Esophagus muscularis mucosa (tissue), 3 donors: ENCODE data around the gene LUC7L3.

Experiments used
- CTCF ChIP-seq, 3 experiments: fragments of 200-600 bp in 2 of 3; fragments of 450-650 bp in 1 of 3; sonication (generic) in 2 of 3; IDR thresholded peaks; one replicate each; pipeline ENCODE4 v1.5.1; 2017 to 2019; ENCODE audit warnings: antibody characterized with exemption in 3 of 3, mild to moderate bottlenecking in 2 of 3, moderate library complexity in 1 of 3
- POLR2A ChIP-seq: fragments of 450-650 bp; IDR thresholded peaks from one replicate; pipeline ENCODE4 v1.6.1; 2017; ENCODE audit warnings: antibody characterized with exemption, moderate library complexity, mild to moderate bottlenecking, low read depth
- POLR2AphosphoS5 ChIP-seq, 2 donors: sonication (generic); formaldehyde crosslinking; IDR thresholded peaks; one replicate each; pipeline ENCODE4 v1.6.1; 2017; ENCODE audit warnings: antibody characterized with exemption in 2 of 2

- no peak for TF ChIP-seq CTCF (IDR thresholded peaks at IDR 0.05)
- no peak for TF ChIP-seq POLR2A
- no peak for TF ChIP-seq POLR2AphosphoS5 (IDR thresholded peaks at IDR 0.05)
Observed at GRCh38 chr17:50793007-50793406, 73.6 kb downstream of the LUC7L3 start.
